ENCODE results near the gene ANAPC2.
A peak's percentile ranks its signal among the peaks of the same experiment; 100 is the strongest.

Gene ANAPC2

DNA sequence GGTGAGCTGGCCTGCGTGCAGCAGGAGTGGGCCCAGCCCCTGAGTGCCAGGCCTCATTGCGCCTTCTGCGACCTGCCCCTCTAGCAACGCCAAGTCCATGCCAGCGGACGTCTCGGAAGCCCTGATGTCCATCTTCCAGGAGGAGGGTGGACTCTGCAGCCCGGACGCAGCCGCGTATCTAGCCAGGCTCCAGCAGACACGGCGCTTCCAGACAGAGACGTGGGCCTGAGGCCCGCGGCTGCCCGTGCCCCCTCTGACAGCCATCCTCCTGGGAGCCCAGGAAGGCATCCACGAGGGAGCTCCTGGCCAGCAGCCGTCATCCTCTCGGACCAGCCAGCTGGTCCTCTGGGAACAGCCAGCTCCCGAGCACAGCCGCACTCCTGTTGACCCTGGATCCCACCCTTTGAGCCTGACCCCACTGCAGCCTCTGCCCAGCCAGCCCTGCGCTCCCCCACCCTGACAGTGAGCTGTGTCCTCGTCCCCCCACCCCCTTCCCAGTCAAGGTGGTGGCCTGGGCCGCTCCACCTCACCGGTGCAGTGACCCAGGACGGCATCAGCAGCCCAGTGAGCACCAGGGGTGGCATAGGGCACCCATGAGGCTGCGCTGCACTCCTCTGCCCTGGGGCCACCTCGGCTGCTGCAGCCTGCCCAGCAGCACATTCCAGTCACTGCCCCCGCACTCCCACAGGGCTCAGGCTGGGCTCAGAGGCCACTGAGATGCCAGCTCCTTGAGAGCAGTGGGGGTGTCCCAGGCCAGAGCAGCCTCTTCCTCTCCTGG lies 28.0 kb upstream of the ANAPC2 start:
- no peak overlapping the region for H3K27ac ChIP-seq
- in situ Hi-C loops (cut with HindIII; ENCODE audit: low pct_ligation_motif_present, low sequenced_read_pairs) = no loop called here
- TF ChIP-seq, protein P1, sequence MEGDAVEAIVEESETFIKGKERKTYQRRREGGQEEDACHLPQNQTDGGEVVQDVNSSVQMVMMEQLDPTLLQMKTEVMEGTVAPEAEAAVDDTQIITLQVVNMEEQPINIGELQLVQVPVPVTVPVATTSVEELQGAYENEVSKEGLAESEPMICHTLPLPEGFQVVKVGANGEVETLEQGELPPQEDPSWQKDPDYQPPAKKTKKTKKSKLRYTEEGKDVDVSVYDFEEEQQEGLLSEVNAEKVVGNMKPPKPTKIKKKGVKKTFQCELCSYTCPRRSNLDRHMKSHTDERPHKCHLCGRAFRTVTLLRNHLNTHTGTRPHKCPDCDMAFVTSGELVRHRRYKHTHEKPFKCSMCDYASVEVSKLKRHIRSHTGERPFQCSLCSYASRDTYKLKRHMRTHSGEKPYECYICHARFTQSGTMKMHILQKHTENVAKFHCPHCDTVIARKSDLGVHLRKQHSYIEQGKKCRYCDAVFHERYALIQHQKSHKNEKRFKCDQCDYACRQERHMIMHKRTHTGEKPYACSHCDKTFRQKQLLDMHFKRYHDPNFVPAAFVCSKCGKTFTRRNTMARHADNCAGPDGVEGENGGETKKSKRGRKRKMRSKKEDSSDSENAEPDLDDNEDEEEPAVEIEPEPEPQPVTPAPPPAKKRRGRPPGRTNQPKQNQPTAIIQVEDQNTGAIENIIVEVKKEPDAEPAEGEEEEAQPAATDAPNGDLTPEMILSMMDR (IDR thresholded peaks at IDR 0.05; ENCODE audit: low read depth, low read length, missing control alignments) = no peak
- DNase-seq = no peak
- H3K27me3 ChIP-seq (replicated peaks) = no peaks in the 10 kb centered on the region
- H3K4me3 ChIP-seq (ENCODE audit: low read depth, low read length) = no peak overlapping the region
- peaks cover 2% of the 10 kb centered on the region for H3K36me3 ChIP-seq (replicated peaks)

- H3K27ac ChIP-seq = no peak overlapping the region
- no peak for DNase-seq
- TF ChIP-seq, protein P1 (IDR thresholded peaks at IDR 0.05; ENCODE audit: low read depth, low read length, missing control alignments) = no peak
- no peaks in the 10 kb centered on the region for H3K27me3 ChIP-seq (replicated peaks)
- in situ Hi-C loops (cut with HindIII; ENCODE audit: low pct_ligation_motif_present, low sequenced_read_pairs) = no loop called here
- H3K36me3 ChIP-seq (replicated peaks) = peaks cover 2% of the 10 kb centered on the region
- no peak overlapping the region for H3K4me3 ChIP-seq (ENCODE audit: low read depth, low read length)
Measured at GRCh38 chr9:137215196-137215986, 27.0 kb upstream of the ANAPC2 start.

DNA sequence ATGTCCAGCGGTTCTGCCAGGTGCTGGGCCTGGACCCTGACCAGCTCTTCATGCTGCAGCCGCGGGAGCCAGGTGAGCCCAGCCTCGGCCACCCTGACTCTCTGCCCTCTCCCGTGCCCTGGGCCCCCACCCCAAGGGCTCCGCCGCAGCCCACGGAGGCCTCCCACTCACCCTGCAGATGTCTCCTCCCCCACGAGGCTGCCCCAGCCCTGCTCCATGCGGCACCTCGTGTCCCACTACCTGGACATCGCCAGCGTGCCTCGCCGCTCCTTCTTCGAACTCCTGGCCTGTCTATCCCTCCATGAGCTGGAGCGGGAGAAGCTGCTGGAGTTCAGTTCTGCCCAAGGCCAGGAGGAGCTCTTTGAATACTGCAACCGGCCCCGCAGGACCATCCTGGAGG lies 26.3 kb upstream of the ANAPC2 start:
- in situ Hi-C loops (cut with HindIII; ENCODE audit: low pct_ligation_motif_present, low sequenced_read_pairs) = no loop called here

GRCh38 chr9:137213160-137214060 lies 25.1 kb upstream of the ANAPC2 start:
- TF ChIP-seq, protein P1 (IDR thresholded peaks at IDR 0.05; ENCODE audit: low read depth, low read length, missing control alignments) = peak; percentile 46
- in situ Hi-C loops (cut with HindIII; ENCODE audit: low pct_ligation_motif_present, low sequenced_read_pairs) = no loop called here
- no peak for DNase-seq
- Histone ChIP-seq H3K4me3 (ENCODE audit: low read depth, low read length) (no peak overlapping the region), H3K27ac (no peak overlapping the region), H3K27me3 (replicated peaks) (no peaks in the 10 kb centered on the region), H3K36me3 (replicated peaks) (peaks cover 2% of the 10 kb centered on the region)

More for the DNA sequence above, 26.3 kb upstream of the ANAPC2 start:
- Histone ChIP-seq H3K36me3 (replicated peaks) (peaks cover 2% of the 10 kb centered on the region), H3K27ac (no peak overlapping the region), H3K27me3 (replicated peaks) (no peaks in the 10 kb centered on the region), H3K4me3 (ENCODE audit: low read depth, low read length) (no peak overlapping the region)
- TF ChIP-seq, protein P1 (IDR thresholded peaks at IDR 0.05; ENCODE audit: low read depth, low read length, missing control alignments) = no peak
- no peak for DNase-seq

DNA sequence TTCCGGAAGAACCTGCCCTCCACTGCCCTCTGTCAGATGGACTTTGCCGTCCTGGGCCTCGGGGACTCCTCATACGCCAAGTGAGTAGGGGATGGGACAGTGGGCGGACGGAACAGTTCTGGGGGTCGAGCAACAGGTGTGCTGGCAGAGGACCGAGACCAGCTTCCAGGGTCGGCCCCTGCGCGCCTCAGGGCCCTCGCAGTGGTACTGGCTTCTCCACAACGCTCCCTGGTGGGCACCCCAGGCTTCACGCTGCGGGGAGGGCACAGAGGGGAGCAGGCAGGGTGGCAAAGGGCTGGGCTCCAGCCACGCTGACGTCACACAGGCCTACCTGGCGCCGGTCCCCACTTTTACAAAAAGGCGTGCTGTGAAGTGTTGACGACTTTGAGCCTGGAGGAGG lies 24.2 kb upstream of the ANAPC2 start:
- in situ Hi-C loops (cut with HindIII; ENCODE audit: low pct_ligation_motif_present, low sequenced_read_pairs) = no loop called here
- Histone ChIP-seq H3K36me3 (replicated peaks) (peaks cover 2% of the 10 kb centered on the region), H3K27me3 (replicated peaks) (no peaks in the 10 kb centered on the region), H3K27ac (no peak overlapping the region), H3K4me3 (ENCODE audit: low read depth, low read length) (no peak overlapping the region)
- DNase-seq = no peak
- TF ChIP-seq, protein P1 (IDR thresholded peaks at IDR 0.05; ENCODE audit: low read depth, low read length, missing control alignments) = peak; percentile 15

Data from brain microvascular endothelial cell (primary cell).